Renal pelvis (tissue), 4 donors: ENCODE results near the gene ASCC3. TPM values are rescaled to one million over a fixed set of nuclear protein-coding genes. Genes with fewer than 3 reads are reported as not detected.

Experiments
- DNase-seq: peaks from one replicate; pipeline ENCODE4 v3.0.0-alpha.2; 2013
- polyA plus RNA-seq, 3 donors: library from polyadenylated mRNA; unstranded; fragments of 120-200 nt; gene quantifications; one replicate each; pipeline ENCODE4 v1.2.1, GENCODE V29; 2013; ENCODE audit not compliant: insufficient read length in 3 of 3

Gene ASCC3
- polyA plus RNA-seq, 3 donors: 18.9 to 22.9 (median 20.4) TPM

- no peak for DNase-seq
Measured at GRCh38 chr6:100467129-100468015, 413.8 kb downstream of the ASCC3 start.

- DNase-seq: no peak
Measured at GRCh38 chr6:100466410-100467128, 414.6 kb downstream of the ASCC3 start.

- DNase-seq: no peak
Measured at GRCh38 chr6:100465701-100466409, 415.3 kb downstream of the ASCC3 start.

- DNase-seq: peak; percentile 88
Measured at GRCh38 chr6:100464903-100465700, 416.0 kb downstream of the ASCC3 start, which contains the start of gene SIM1. Gene SIM1 (minus strand): TSS chr6:100464921. CDS start chr6:100463468, 1,453 bp downstream.

- no peak for DNase-seq
Measured at GRCh38 chr6:100464162-100464851, 416.8 kb downstream of the ASCC3 start.

GRCh38 chr6:100463630-100464161 is 417.4 kb downstream of the ASCC3 start:
- no peak for DNase-seq

- no peak for DNase-seq
Measured at GRCh38 chr6:100462706-100463629, 418.2 kb downstream of the ASCC3 start.

- no peak for DNase-seq
Measured at GRCh38 chr6:100461917-100462705, 419.0 kb downstream of the ASCC3 start.

GRCh38 chr6:100461278-100461916 is 419.7 kb downstream of the ASCC3 start:
- DNase-seq: no peak

- DNase-seq: no peak
Measured at GRCh38 chr6:100460650-100461204, 420.4 kb downstream of the ASCC3 start.

- DNase-seq: no peak
Measured at GRCh38 chr6:100459592-100460184, 421.4 kb downstream of the ASCC3 start.

GRCh38 chr6:100458841-100459591 is 422.1 kb downstream of the ASCC3 start:
- no peak for DNase-seq
